Stimulated activated CD4-positive, alpha-beta T cell treated with anti-CD3 and anti-CD28 coated beads, Interleukin-12 subunit alpha, Interleukin-12 subunit beta, amount 100 ng/mL, for 48 hours (primary cell): ENCODE data around the gene PPIF.

Source experiments
- DNase-seq, 3 donors: peaks; one replicate each; pipeline ENCODE4 v3.0.0-alpha.2; 2020; ENCODE audit warnings: low read depth in 2 of 3, low spot score in 1 of 3

PPIF gene

DNA sequence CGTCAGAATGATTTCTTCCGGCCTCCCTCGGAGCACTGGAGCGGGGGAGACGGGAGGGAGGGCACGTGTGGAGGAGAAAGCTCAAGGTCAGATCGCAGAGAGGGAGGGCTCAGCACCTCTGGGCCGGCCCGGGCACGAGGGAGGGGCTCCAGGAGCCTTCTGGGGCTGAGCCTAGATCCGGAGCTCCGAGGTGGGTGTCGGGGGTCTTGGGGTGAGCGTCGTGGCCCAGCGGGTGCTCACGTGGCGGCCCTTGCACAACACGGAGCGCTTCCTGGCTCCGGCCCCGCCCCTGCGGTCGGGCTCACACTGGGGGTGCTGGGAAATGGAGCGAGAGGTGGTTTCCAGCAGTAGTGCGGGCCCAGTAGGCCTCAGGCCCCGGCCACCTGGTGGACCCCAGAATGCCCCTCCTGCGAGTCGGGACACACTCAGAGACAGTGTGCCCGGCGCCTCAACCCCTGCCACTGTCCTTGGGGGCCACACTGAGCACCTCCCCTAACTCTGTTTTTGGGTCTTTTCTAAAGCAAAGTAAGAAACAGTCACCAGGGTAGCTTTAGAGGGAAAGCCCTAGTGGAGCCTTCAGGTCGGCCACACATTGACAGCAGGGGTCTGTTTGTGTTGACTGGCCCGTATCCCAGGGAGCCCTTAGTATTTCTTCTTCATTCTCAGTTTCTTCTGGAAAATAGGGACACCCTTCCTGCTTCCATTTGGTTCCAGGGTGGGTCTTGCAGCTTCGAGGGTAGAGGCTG, 798 bp downstream of the PPIF start:
- DNase-seq: peak; percentile 63 to 74 (median 63)

DNA sequence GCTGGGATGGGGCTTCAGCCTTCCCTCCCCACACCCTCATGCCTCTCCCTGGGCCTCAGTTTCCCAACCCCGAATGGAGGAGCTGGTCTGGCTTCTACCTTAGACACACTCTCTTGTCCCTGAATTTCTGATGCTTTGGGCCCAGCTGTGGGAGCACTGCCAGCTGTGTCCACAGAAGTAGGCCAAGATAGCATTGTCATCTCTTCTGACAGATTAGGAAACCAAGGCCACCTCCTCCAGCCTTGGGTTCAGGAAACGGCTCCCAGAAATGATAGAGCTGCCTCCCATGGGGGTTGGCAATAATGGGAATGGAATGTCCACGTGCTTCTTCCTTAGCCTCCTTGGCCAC, 1.3 kb downstream of the PPIF start:
- DNase-seq: no peak

- DNase-seq: no peak
Observed at GRCh38 chr10:79349072-79349491, 1.8 kb downstream of the PPIF start.

- DNase-seq: no peak
Observed at GRCh38 chr10:79349766-79350406, 2.6 kb downstream of the PPIF start.

DNA sequence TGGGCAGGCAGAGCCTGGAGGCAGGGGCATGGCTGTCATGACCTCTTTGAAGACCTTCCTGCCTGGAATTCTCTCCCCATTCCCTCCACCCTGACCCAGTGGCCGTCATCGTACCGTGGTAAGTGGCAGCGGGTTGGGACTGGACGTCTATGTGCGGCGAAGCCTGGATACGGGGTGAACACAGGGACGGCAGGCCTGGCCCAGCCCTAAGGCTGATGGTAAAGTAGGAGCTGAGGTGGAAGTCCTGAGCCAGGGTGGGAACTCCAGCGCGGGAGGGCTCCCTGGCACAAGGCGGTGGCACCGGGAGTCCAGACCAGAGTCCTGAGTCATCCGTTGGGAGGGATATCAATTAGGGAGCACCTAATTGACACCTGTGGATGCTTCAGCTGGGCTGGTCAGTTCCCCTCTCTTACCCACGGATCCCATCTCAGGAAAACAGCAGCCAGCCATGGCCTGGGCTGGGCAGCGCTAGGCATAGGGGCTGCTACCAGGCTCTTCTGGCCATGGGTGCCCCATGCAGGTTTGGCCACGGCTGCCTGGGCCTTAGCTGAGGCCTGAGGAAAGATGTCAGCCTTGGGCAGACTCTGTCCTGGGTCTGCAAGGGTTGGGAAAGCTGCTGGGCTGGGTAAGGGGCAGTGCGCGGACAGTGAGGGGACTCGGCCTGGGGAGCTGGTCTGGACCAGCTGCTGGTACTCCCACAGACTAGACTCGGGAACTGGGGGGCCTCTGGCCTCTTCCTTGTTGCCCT, 3.3 kb downstream of the PPIF start:
- DNase-seq: no peak

DNA sequence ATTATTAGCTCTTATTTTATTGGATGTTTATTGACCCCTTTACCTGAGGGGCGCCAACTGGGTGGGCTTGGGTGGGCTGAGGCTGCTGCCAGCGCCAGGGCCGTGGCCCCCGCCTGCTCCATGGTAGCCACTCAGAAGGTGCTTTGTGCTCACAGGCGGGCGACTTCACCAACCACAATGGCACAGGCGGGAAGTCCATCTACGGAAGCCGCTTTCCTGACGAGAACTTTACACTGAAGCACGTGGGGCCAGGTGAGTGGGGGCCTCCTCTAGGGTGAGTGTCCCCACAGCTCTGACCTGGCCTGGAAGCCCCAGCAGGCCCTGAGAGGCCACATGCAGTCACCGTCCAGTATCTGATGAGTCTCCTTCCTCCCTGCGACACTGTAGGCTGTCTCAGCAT, 4.1 kb downstream of the PPIF start:
- DNase-seq: no peak

DNA sequence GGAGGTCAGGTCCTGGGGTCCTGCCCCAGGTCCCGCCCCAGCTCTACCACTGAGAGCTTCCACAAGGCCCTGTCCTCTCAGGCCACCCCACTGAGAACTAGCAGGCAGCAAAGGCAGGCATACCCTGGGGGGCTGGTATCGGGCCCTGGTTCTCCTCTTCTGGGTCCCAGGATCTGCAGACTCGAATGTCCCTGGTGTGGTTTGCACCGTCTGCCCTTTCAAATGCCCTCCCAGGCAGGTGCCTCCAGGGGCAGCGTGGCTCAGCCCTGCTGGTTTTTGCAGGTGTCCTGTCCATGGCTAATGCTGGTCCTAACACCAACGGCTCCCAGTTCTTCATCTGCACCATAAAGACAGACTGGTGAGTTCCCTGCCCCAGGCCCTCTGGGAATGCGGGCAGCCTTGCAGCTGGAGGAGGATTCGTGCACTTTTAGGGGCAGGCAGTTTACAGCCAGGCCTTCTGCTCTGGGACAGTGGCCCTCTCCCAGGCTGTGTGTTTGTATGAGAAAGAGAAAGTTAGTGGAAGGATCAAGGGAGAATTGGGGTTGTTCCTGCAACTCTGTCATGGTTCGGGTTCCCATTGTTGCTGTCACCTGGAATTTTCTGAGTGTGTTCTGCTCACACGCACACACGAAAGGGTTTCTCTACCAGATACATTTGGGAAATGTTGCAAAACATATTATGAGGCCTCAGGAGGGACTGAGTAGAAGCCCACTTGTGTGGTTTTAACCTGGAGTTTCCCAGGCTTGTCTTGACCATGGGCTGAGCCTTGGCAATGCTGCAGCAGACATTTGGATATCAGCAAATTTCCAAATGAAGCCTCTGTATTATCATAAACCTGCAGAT, 5.0 kb downstream of the PPIF start:
- no peak for DNase-seq

DNA sequence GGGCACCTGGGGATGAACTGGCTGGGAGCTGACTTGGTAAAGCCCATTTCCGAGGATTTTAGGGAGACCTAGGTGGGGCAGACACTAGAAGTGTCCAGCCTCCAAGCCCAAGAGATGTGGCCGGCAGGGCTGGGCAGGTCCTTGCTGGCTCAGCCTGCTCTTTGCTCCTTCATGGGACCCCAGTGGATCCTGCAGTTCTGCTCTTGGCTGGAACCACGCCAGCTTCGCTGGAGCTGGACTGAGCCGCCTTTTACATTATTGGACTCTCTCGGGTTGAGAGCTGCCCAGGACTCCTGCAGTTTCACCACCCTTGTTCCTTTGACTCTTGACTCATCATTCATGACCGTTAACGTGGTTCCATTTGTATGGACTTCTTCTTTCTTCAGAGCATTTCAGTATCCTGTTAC, 5.7 kb downstream of the PPIF start:
- no peak for DNase-seq

DNA sequence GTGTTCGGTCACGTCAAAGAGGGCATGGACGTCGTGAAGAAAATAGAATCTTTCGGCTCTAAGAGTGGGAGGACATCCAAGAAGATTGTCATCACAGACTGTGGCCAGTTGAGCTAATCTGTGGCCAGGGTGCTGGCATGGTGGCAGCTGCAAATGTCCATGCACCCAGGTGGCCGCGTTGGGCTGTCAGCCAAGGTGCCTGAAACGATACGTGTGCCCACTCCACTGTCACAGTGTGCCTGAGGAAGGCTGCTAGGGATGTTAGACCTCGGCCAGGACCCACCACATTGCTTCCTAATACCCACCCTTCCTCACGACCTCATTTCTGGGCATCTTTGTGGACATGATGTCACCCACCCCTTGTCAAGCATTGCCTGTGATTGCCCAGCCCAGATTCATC, 6.5 kb downstream of the PPIF start:
- no peak for DNase-seq

- no peak for DNase-seq
Observed at GRCh38 chr10:79354141-79354540, 6.9 kb downstream of the PPIF start.

DNA sequence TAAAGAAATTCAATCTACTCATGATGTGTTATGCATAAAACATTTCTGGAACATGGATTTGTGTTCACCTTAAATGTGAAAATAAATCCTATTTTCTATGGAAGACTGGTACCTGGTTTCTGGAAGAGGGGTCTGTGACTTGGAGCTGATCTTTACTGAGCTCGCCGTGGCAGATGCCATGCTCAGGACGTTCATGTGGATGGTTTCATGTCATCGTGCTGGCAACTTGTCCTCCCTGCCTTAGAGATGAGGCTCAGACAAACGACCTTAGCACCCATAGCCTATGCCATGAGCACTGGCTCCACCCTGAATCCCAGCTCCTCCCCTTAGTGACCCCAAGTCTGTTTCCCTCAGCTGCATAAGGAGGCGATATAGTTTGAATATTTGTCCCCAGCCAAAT, 7.3 kb downstream of the PPIF start:
- no peak for DNase-seq

GRCh38 chr10:79355420-79356017, 8.2 kb downstream of the PPIF start:
- no peak for DNase-seq

- no peak for DNase-seq
Observed at GRCh38 chr10:79356104-79356503, 8.8 kb downstream of the PPIF start.

- DNase-seq: no peak
Observed at GRCh38 chr10:79357180-79357579, 9.9 kb downstream of the PPIF start.

DNA sequence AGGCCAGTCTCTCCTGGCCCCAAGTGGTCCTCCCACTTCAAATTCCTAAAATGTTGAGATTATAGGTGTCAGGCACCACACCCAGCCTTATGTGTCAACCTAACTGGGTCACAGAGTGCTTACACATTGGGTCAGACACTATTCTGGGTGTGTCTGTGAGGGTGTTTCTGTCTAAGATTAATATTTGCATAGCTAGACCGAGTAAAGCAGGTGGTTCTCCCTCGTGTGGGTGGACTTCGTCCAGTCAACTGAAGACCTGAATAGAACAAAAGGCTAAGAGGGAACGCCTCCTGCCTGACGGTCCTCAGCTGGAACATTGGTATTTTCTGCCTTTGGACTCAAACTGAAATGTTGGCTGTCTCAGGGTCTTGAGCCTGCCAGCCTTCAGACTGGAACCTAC, 11.5 kb downstream of the PPIF start:
- no peak for DNase-seq

GRCh38 chr10:79359816-79360498, 12.7 kb downstream of the PPIF start:
- DNase-seq: no peak

DNA sequence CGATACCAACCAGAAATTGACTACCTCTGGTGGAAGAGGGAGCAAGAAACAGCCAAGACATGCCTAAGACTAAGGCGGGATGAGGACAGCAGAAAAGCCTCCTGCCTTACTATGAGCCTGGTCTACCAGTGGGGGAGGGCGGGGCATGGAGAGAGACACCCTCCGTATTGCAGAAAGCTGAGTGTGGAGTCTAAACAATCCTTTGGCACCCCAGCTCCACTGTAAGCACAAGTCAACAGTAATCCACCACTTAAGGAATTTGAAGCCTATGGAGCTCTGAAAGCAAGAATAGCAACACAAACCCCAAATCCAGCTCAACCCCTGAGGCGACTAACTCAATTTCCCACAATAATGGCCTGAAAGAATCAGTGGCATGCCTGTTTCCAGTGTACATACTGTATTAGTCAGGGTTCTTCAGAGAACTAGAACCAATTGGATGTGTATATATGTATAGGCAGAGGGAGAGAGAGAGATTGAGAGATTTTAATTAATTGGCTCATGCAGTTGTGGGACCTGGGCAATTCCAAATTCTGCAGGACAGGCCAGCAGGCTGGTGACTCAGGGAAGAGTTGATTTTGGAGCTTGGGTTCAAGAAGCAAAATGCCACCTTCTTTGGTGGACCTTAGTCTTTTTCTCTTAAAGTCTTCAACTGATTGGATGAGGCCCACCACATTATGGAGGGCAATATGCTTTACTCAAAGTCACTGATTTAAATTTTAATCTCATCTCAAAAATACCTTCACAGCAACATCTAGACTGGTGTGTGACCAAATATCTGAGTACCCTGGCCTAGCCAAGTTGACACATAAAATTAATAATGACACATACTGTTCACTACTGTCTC, 13.5 kb downstream of the PPIF start:
- no peak for DNase-seq

GRCh38 chr10:79361726-79362397, 14.6 kb downstream of the PPIF start:
- no peak for DNase-seq
